Adipocyte (in vitro differentiated cells): ENCODE results near the gene CBX1.

Source experiments
- DNase-seq: peaks from one replicate; pipeline ENCODE4 v3.0.0-alpha.2; 2015; ENCODE audit warnings: low read depth
- H3K27me3 ChIP-seq: replicated peaks from 2 replicates; pipeline ENCODE4 v1.7.0; 2013; ENCODE audit warnings: mild to moderate bottlenecking, low read length, moderate library complexity; ENCODE audit not compliant: control insufficient read depth, insufficient read depth
- H3K36me3 ChIP-seq: 2 replicates; pipeline ENCODE4 v1.7.0; 2013; ENCODE audit warnings: low read length, mild to moderate bottlenecking, moderate library complexity; ENCODE audit not compliant: control insufficient read depth, insufficient read depth, severe bottlenecking
- H3K4me1 ChIP-seq: 2 replicates; pipeline ENCODE4 v1.7.0; 2013; ENCODE audit warnings: mild to moderate bottlenecking, low read length, moderate library complexity; ENCODE audit not compliant: control insufficient read depth, insufficient read depth
- H3K4me3 ChIP-seq: 2 replicates; pipeline ENCODE4 v1.7.0; 2013; ENCODE audit warnings: mild to moderate bottlenecking, low read length, moderate library complexity
- H3K9ac ChIP-seq: 2 replicates; pipeline ENCODE4 v1.7.0; 2013; ENCODE audit warnings: mild to moderate bottlenecking, low read length, moderate library complexity
- H3K9me3 ChIP-seq: 2 replicates; pipeline ENCODE4 v1.7.0; 2013; ENCODE audit warnings: mild to moderate bottlenecking, low read length, moderate library complexity; ENCODE audit not compliant: control insufficient read depth

The CBX1 gene

GRCh38 chr17:48101012-48101720 is at the start of gene CBX1:
CBX1 (minus strand) TSS chr17:48101478; CDS start chr17:48077004, 24,474 bp downstream.
- peak; percentile 96 for DNase-seq
- Histone ChIP-seq H3K4me1 (peaks cover 13% of the 10 kb centered on the region), H3K9ac (peak within 1 kb of the TSS; percentile 88)

GRCh38 chr17:48150597-48151001 is 49.3 kb upstream of the CBX1 start:
- Histone ChIP-seq H3K36me3 (no peaks in the 10 kb centered on the region), H3K9me3 (no peaks in the 10 kb centered on the region), H3K27me3 (peaks cover 78% of the 10 kb centered on the region), H3K4me3 (no peak overlapping the region), H3K9ac (no peak overlapping the region), H3K4me1 (no peaks in the 10 kb centered on the region)
- DNase-seq: no peak

More at GRCh38 chr17:48101012-48101720, at the start of gene CBX1:
- H3K27me3 ChIP-seq: no peaks in the 10 kb centered on the region
- peak within 1 kb of the TSS; percentile 96 for H3K4me3 ChIP-seq
- no peaks in the 10 kb centered on the region for H3K9me3 ChIP-seq
- H3K36me3 ChIP-seq: no peaks in the 10 kb centered on the region

DNA sequence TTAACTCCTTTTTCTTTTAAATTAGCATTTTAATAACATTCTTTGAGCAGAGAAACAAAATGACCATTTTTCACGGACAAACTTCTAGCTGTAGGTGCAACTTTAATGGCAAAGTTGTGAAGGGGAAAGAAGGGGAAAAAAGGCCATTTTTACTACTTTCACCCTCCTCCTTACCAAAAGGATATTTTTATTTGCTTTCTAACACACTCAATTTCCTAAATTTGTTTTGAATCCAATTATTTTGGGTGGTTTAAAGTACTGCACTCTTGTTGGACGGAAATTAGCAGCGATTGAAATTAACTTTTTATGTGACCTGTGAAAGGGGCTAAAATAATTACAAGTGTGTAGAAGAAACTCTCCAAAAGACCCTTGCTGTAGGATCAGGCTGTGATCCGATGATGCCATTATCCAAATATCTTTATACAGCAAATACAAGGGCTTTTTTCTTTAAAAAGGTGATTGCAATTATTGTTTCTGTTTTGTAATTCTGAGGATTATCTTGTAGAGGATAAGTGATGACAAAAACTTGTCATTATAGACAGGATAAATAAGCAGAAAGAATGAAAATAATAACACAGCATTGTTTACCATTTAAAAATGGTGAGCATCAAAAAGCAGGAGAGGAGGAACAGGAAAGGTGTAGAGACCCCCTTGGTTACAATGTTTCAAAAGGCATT is 48.6 kb upstream of the CBX1 start:
- Histone ChIP-seq H3K9ac (no peak overlapping the region), H3K4me3 (no peak overlapping the region), H3K36me3 (no peaks in the 10 kb centered on the region), H3K27me3 (peaks cover 83% of the 10 kb centered on the region), H3K4me1 (no peaks in the 10 kb centered on the region), H3K9me3 (no peaks in the 10 kb centered on the region)
- no peak for DNase-seq

GRCh38 chr17:48148854-48149786 is 47.8 kb upstream of the CBX1 start:
- no peaks in the 10 kb centered on the region for H3K9me3 ChIP-seq
- no peak overlapping the region for H3K9ac ChIP-seq
- DNase-seq: no peak
- H3K27me3 ChIP-seq: peaks cover 86% of the 10 kb centered on the region
- no peaks in the 10 kb centered on the region for H3K36me3 ChIP-seq
- no peaks in the 10 kb centered on the region for H3K4me1 ChIP-seq
- no peak overlapping the region for H3K4me3 ChIP-seq

DNA sequence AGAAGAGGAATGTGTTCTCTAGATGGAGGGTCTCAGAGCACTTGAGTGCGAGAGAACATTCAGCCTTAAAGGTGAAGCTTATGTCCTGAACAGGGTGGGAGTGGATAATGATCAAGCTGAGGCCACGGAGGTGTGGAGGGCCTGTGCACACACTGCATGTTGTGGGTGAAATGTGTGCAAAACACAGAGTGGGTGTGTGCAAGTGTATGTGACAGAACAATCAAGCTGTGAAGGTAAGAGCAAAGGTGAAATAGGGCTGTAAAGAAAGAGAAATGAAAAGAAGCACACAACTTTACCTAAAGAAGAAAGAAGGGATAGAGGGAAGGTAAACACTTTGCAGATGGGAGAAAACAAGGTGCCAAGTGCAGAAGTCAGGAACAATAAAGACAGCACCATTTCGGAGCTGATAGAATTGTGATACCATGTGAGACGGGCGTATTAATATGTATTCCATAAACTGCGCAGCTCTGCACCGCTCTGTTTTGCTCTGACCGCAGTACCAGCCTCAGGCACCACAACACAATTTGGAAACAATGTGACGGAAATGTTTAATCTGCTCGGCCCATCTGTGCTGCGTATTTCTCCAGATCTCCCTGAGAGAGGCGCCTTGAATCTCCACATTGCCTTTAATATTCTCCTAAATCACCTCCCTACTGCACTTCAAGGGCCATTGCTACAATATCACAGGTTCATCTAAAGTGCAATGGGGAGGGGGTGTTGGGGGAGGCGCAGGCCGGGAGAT is 46.9 kb upstream of the CBX1 start:
- DNase-seq: no peak
- H3K4me3 ChIP-seq: no peak overlapping the region
- H3K9ac ChIP-seq: no peak overlapping the region
- H3K36me3 ChIP-seq: no peaks in the 10 kb centered on the region
- H3K27me3 ChIP-seq: peaks cover 89% of the 10 kb centered on the region
- no peaks in the 10 kb centered on the region for H3K4me1 ChIP-seq
- no peaks in the 10 kb centered on the region for H3K9me3 ChIP-seq

- no peak for DNase-seq
- H3K4me3 ChIP-seq: no peak overlapping the region
- H3K27me3 ChIP-seq: peaks cover 81% of the 10 kb centered on the region
- H3K9me3 ChIP-seq: no peaks in the 10 kb centered on the region
- no peak overlapping the region for H3K9ac ChIP-seq
- no peaks in the 10 kb centered on the region for H3K36me3 ChIP-seq
- H3K4me1 ChIP-seq: no peaks in the 10 kb centered on the region
Observed at GRCh38 chr17:48144976-48145798, 43.9 kb upstream of the CBX1 start.

GRCh38 chr17:48144231-48144630 is 43.0 kb upstream of the CBX1 start:
- peaks cover 74% of the 10 kb centered on the region for H3K27me3 ChIP-seq
- no peaks in the 10 kb centered on the region for H3K9me3 ChIP-seq
- no peak overlapping the region for H3K9ac ChIP-seq
- DNase-seq: no peak
- H3K4me1 ChIP-seq: no peaks in the 10 kb centered on the region
- H3K4me3 ChIP-seq: no peak overlapping the region
- no peaks in the 10 kb centered on the region for H3K36me3 ChIP-seq

- DNase-seq: no peak
- Histone ChIP-seq H3K9ac (no peak overlapping the region), H3K27me3 (peaks cover 68% of the 10 kb centered on the region), H3K4me3 (no peak overlapping the region), H3K4me1 (no peaks in the 10 kb centered on the region), H3K36me3 (no peaks in the 10 kb centered on the region), H3K9me3 (no peaks in the 10 kb centered on the region)
Observed at GRCh38 chr17:48143629-48144028, 42.4 kb upstream of the CBX1 start.

GRCh38 chr17:48139944-48140343 is 38.7 kb upstream of the CBX1 start:
- no peaks in the 10 kb centered on the region for H3K4me1 ChIP-seq
- no peaks in the 10 kb centered on the region for H3K36me3 ChIP-seq
- no peak for DNase-seq

DNA sequence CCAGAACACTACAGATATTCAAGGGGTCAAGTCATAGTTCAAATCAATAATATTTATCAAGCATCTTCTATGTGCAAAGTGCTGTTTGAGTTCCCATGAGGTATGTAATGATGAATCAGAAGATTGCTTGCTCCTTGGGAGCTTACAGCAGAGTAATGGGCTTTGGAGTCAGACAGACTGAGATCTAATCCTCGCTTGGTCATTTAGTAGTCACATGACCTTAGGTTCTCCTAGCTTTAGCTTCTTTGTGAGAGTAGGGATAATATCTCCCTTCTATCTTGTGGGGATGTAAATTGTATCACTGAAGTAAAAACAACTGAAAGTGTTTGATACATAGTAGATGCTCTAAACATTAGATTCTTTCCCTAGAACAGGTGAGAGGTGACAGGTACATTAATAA is 36.4 kb upstream of the CBX1 start:
- DNase-seq: no peak
- Histone ChIP-seq H3K4me1 (no peaks in the 10 kb centered on the region), H3K9ac (no peak overlapping the region), H3K36me3 (no peaks in the 10 kb centered on the region), H3K9me3 (no peaks in the 10 kb centered on the region), H3K27me3 (peaks cover 21% of the 10 kb centered on the region), H3K4me3 (no peak overlapping the region)

More at GRCh38 chr17:48139944-48140343, 38.7 kb upstream of the CBX1 start:
- Histone ChIP-seq H3K9ac (no peak overlapping the region), H3K27me3 (peaks cover 42% of the 10 kb centered on the region), H3K4me3 (no peak overlapping the region), H3K9me3 (no peaks in the 10 kb centered on the region)
